Uterus (tissue), 2 donors: ENCODE measurements around the gene EXOC4.

ENCODE experiments used
- CTCF ChIP-seq, 4 experiments: fragments of 200-600 bp in 2 of 4; fragments of 450-650 bp in 2 of 4; sonication (generic) in 2 of 4; IDR thresholded peaks; one replicate each; pipeline ENCODE4 v1.5.1; 2016 to 2019; ENCODE audit warnings: antibody characterized with exemption in 4 of 4, mild to moderate bottlenecking in 2 of 4, moderate library complexity in 1 of 4
- POLR2A ChIP-seq, 2 donors: fragments of 450-650 bp; IDR thresholded peaks; one replicate each; pipeline ENCODE4 v1.6.1; 2016; ENCODE audit warnings: antibody characterized with exemption in 2 of 2, mild to moderate bottlenecking in 1 of 2, moderate library complexity in 1 of 2

GRCh38 chr7:133955208-133955607 is 702.3 kb downstream of the EXOC4 start:
- TF ChIP-seq CTCF (IDR thresholded peaks at IDR 0.05): no peak
- TF ChIP-seq POLR2A (IDR thresholded peaks at IDR 0.05): no peak
